ENCODE results near the gene FAM47E.

DNA sequence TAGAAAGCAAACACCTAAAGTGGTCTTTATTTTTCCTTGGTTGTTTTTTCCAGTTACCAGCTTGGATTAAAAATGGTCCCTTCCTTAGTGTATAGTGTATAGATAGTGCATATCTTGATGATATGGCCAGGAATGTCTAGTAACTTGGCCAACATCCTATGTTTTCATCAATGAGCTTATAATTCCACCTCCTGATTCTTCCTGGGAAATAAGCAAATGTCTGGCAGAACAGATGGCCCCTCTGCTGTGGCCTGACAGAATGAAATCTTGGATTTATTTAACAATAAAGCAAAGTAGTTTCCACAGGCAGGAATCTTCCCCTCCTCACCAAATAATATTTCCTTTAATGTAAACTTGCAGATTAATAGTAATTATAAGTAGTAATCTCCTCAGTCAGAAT, 44.0 kb upstream of the FAM47E start:
- no peak for TF ChIP-seq POLR2A (IDR thresholded peaks at IDR 0.05)
- TF ChIP-seq, protein P1, sequence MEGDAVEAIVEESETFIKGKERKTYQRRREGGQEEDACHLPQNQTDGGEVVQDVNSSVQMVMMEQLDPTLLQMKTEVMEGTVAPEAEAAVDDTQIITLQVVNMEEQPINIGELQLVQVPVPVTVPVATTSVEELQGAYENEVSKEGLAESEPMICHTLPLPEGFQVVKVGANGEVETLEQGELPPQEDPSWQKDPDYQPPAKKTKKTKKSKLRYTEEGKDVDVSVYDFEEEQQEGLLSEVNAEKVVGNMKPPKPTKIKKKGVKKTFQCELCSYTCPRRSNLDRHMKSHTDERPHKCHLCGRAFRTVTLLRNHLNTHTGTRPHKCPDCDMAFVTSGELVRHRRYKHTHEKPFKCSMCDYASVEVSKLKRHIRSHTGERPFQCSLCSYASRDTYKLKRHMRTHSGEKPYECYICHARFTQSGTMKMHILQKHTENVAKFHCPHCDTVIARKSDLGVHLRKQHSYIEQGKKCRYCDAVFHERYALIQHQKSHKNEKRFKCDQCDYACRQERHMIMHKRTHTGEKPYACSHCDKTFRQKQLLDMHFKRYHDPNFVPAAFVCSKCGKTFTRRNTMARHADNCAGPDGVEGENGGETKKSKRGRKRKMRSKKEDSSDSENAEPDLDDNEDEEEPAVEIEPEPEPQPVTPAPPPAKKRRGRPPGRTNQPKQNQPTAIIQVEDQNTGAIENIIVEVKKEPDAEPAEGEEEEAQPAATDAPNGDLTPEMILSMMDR (IDR thresholded peaks at IDR 0.05) = no peak

Measured in heart left ventricle (tissue), 13 donors.